Mesodermal cell (in vitro differentiated cells): Measurements from ENCODE around the gene CCDC102A.
A peak's percentile ranks its signal among the peaks of the same experiment; 100 is the strongest.
"Not testable (repeated sequence)": the region's sequence is repeated elsewhere in the genome, so short reads cannot be mapped to it uniquely, and the experiment has no call there.

Source experiments
- H3K27ac ChIP-seq: 2 replicates; pipeline ENCODE4 v1.7.0; 2013; ENCODE audit warnings: mild to moderate bottlenecking, low read depth, low read length, moderate library complexity; ENCODE audit not compliant: severe bottlenecking
- H3K36me3 ChIP-seq: 2 replicates; pipeline ENCODE4 v1.7.1; 2013; ENCODE audit warnings: mild to moderate bottlenecking, low read length, moderate library complexity; ENCODE audit not compliant: control insufficient read depth, insufficient read depth
- H3K4me1 ChIP-seq: one replicate; pipeline ENCODE4 v1.7.1; 2013; ENCODE audit warnings: mild to moderate bottlenecking, low read length; ENCODE audit not compliant: insufficient read depth, control insufficient read depth, poor library complexity, severe bottlenecking
- H3K4me3 ChIP-seq: 2 replicates; pipeline ENCODE4 v1.7.0; 2013; ENCODE audit warnings: low read length, control low read depth, mild to moderate bottlenecking; ENCODE audit not compliant: insufficient read depth, poor library complexity, severe bottlenecking; ENCODE audit errors: extremely low read depth
- H3K9me3 ChIP-seq: 2 replicates; pipeline ENCODE4 v1.7.1; 2013; ENCODE audit warnings: mild to moderate bottlenecking, low read length, moderate library complexity; ENCODE audit not compliant: control insufficient read depth
- WGBS, 2 experiments: methylation state at CpG; one replicate each; pipeline ENCODE4 v1.1.5; 2013; ENCODE audit warnings: missing lambda C conversion rate in 2 of 2; ENCODE audit not compliant: insufficient coverage in 2 of 2; 5-methylcytosine and 5-hydroxymethylcytosine counted together

Gene CCDC102A

GRCh38 chr16:57548408-57548807 lies 12.0 kb upstream of the CCDC102A start:
- Histone ChIP-seq H3K9me3 (no peaks in the 10 kb centered on the region), H3K27ac (no peak overlapping the region)
- 92 to 100% methylated on average over 2 to 3 of the region's 4 CpGs for WGBS, 2 experiments

GRCh38 chr16:57547524-57547923 lies 11.2 kb upstream of the CCDC102A start:
- not testable (repeated sequence) for H3K4me3 ChIP-seq, H3K27ac ChIP-seq, H3K36me3 ChIP-seq, H3K9me3 ChIP-seq, H3K4me1 ChIP-seq
- WGBS, 2 experiments: 94% methylated on average over 11 to 12 of the region's 12 CpGs

More at GRCh38 chr16:57548408-57548807, 12.0 kb upstream of the CCDC102A start:
- Histone ChIP-seq H3K4me1 (peaks cover 6% of the 10 kb centered on the region), H3K4me3 (no peak overlapping the region), H3K36me3 (no peaks in the 10 kb centered on the region)

GRCh38 chr16:57544124-57544653 lies 7.8 kb upstream of the CCDC102A start:
- Histone ChIP-seq H3K4me3 (no peak overlapping the region), H3K4me1 (peaks cover 6% of the 10 kb centered on the region), H3K27ac (no peak overlapping the region), H3K9me3 (no peaks in the 10 kb centered on the region), H3K36me3 (no peaks in the 10 kb centered on the region)
- 86 to 88% methylated on average over 2 of the region's 4 CpGs for WGBS, 2 experiments

- peaks cover 11% of the 10 kb centered on the region for H3K4me1 ChIP-seq
- no peaks in the 10 kb centered on the region for H3K9me3 ChIP-seq
Measured at GRCh38 chr16:57541754-57542435, 5.5 kb upstream of the CCDC102A start.

GRCh38 chr16:57540906-57541753 lies 4.8 kb upstream of the CCDC102A start:
- 85 to 87% methylated on average over 12 of the region's 12 CpGs for WGBS, 2 experiments
- H3K4me1 ChIP-seq: peaks cover 11% of the 10 kb centered on the region
- no peak overlapping the region for H3K4me3 ChIP-seq
- H3K27ac ChIP-seq: no peak overlapping the region
- no peaks in the 10 kb centered on the region for H3K36me3 ChIP-seq
- H3K9me3 ChIP-seq: no peaks in the 10 kb centered on the region

More at GRCh38 chr16:57541754-57542435, 5.5 kb upstream of the CCDC102A start:
- no peaks in the 10 kb centered on the region for H3K36me3 ChIP-seq
- H3K4me3 ChIP-seq: no peak overlapping the region
- no peak overlapping the region for H3K27ac ChIP-seq
- WGBS, 2 experiments: 91 to 93% methylated on average over 3 to 4 of the region's 4 CpGs

- Histone ChIP-seq H3K27ac (no peak overlapping the region), H3K9me3 (no peaks in the 10 kb centered on the region), H3K4me3 (no peak overlapping the region), H3K4me1 (peaks cover 11% of the 10 kb centered on the region), H3K36me3 (no peaks in the 10 kb centered on the region)
- WGBS, 2 experiments: 89 to 100% methylated on average over 1 to 2 of the region's 2 CpGs
Measured at GRCh38 chr16:57540387-57540786, 4.0 kb upstream of the CCDC102A start.

- peaks cover 7% of the 10 kb centered on the region for H3K4me1 ChIP-seq
- H3K9me3 ChIP-seq: no peaks in the 10 kb centered on the region
- H3K36me3 ChIP-seq: no peaks in the 10 kb centered on the region
- WGBS, 2 experiments: 91 to 97% methylated on average over 8 of the region's 10 CpGs
- no peak overlapping the region for H3K27ac ChIP-seq
- no peak overlapping the region for H3K4me3 ChIP-seq
Measured at GRCh38 chr16:57539072-57539796, 2.9 kb upstream of the CCDC102A start.

- Histone ChIP-seq H3K4me1 (peaks cover 16% of the 10 kb centered on the region), H3K9me3 (no peaks in the 10 kb centered on the region), H3K4me3 (no peak overlapping the region), H3K27ac (no peak overlapping the region), H3K36me3 (no peaks in the 10 kb centered on the region)
- WGBS, 2 experiments: 91 to 92% methylated on average over 11 to 14 of the region's 14 CpGs
Measured at GRCh38 chr16:57538235-57538721, 1.9 kb upstream of the CCDC102A start.

- no peaks in the 10 kb centered on the region for H3K36me3 ChIP-seq
- no peaks in the 10 kb centered on the region for H3K9me3 ChIP-seq
- H3K4me1 ChIP-seq: peaks cover 22% of the 10 kb centered on the region
- H3K27ac ChIP-seq: no peak overlapping the region
- no peak overlapping the region for H3K4me3 ChIP-seq
- WGBS, 2 experiments: 47 to 73% methylated on average over 5 to 8 of the region's 10 CpGs
Measured at GRCh38 chr16:57537581-57538234, 1.3 kb upstream of the CCDC102A start.

- Histone ChIP-seq H3K36me3 (no peaks in the 10 kb centered on the region), H3K9me3 (no peaks in the 10 kb centered on the region), H3K27ac (no peak overlapping the region), H3K4me3 (peak overlapping the region; percentile 59), H3K4me1 (peaks cover 27% of the 10 kb centered on the region)
- WGBS, 2 experiments: 53 to 60% methylated on average over 5 to 6 of the region's 8 CpGs
Measured at GRCh38 chr16:57537194-57537505, 779 bp upstream of the CCDC102A start.
